Mesodermal cell (in vitro differentiated cells): ENCODE measurements around the gene LAPTM4A.

Experiments used
- H3K27ac ChIP-seq: 2 replicates; pipeline ENCODE4 v1.7.0; 2013; ENCODE audit warnings: mild to moderate bottlenecking, low read depth, low read length, moderate library complexity; ENCODE audit not compliant: severe bottlenecking
- H3K36me3 ChIP-seq: 2 replicates; pipeline ENCODE4 v1.7.1; 2013; ENCODE audit warnings: mild to moderate bottlenecking, low read length, moderate library complexity; ENCODE audit not compliant: control insufficient read depth, insufficient read depth
- H3K4me1 ChIP-seq: one replicate; pipeline ENCODE4 v1.7.1; 2013; ENCODE audit warnings: mild to moderate bottlenecking, low read length; ENCODE audit not compliant: insufficient read depth, control insufficient read depth, poor library complexity, severe bottlenecking
- H3K4me3 ChIP-seq: 2 replicates; pipeline ENCODE4 v1.7.0; 2013; ENCODE audit warnings: low read length, control low read depth, mild to moderate bottlenecking; ENCODE audit not compliant: insufficient read depth, poor library complexity, severe bottlenecking; ENCODE audit errors: extremely low read depth
- H3K9me3 ChIP-seq: 2 replicates; pipeline ENCODE4 v1.7.1; 2013; ENCODE audit warnings: mild to moderate bottlenecking, low read length, moderate library complexity; ENCODE audit not compliant: control insufficient read depth
- WGBS, 2 experiments: methylation state at CpG; one replicate each; pipeline ENCODE4 v1.1.5; 2013; ENCODE audit warnings: missing lambda C conversion rate in 2 of 2; ENCODE audit not compliant: insufficient coverage in 2 of 2; 5-methylcytosine and 5-hydroxymethylcytosine counted together

LAPTM4A gene

DNA sequence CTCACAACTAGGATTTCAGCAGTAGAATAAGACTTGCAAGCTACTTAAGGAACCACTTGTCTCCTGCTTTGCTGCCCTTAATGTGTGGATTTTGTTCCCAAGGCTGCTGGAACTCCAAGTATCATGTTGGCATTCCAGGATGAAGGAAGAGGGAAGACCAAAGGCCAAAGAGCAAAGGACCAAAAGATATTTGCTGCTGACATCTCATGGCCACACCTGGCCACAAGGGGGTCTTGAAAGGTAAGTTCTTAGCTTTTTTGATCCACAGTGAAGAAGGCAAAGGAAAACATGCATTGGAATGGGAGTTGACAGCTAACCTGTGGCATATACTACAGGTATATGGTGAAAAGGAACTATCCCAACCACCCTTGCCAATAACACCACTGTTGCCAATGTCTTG lies 35.1 kb downstream of the LAPTM4A start:
- no peak overlapping the region for H3K4me3 ChIP-seq
- peaks cover 13% of the 10 kb centered on the region for H3K9me3 ChIP-seq
- H3K4me1 ChIP-seq, result peaks cover 11% of the 10 kb centered on the region
- no peaks in the 10 kb centered on the region for H3K36me3 ChIP-seq
- no peak overlapping the region for H3K27ac ChIP-seq

DNA sequence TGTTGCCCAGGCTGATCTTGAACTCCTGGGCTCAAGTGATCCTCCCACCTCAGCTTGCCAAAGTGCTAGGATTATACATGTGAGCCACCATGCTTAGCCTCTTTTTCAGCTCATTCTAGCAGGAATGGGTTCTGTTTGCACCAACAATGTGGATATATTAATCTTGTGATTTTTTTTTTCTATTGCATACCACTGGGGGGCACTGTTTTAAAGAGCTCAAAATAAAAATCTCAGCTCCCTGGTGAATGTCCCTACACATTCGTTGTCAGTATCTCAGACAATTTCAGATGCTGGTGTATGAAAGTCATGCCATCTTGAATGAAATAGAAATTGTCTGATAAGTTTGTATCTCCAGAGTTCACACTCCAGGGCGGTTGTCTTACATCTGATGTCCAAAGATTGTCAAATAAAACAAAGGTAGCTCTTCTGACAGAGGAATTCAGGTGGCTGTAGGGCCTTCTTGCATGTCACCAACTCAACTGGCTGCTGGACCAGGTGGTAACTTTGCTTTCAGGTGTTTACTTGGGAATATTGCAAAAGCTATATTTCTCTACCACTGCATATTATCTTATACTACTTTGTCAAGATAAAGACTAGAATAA lies 35.8 kb downstream of the LAPTM4A start:
- Histone ChIP-seq H3K36me3 (no peaks in the 10 kb centered on the region), H3K9me3 (peaks cover 5% of the 10 kb centered on the region), H3K4me3 (no peak overlapping the region), H3K27ac (no peak overlapping the region), H3K4me1 (peaks cover 11% of the 10 kb centered on the region)
- 14 to 43% methylated on average over 1 to 2 of the region's 2 CpGs for WGBS, 2 experiments

DNA sequence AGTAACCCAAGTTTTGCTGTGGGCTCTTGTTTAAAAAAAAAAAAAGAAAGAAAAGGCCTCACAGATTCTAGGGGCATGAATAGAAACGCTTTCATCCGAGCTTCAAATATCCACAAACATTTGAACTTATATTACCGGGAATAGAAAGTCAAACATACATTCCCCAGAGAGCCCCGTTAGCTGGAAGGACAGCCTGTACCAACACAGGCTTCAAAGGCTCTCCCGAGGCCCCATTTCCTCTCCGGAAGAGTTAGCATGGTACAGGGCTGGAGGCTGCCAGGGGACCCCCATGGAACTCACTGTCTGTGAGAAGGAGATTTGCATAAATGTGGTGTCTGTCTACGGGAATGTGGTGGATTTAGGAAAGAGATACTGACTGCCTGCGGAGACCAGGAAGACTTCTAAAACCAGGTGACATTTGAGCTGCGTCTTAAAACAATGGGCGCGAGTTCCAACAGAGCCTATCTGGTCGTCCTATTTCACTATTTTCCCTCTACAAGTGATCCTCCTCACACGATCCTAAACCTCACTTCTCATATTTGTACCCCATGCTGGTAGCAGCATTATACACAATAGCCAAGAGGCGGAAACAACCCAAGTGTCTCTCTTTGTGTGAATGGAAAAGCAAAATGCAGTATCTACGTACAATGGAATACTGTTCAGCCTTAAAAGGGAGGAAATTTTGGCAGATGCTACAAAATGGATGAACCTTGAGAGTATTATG lies 38.1 kb downstream of the LAPTM4A start:
- H3K4me3 ChIP-seq, result peak overlapping the region; percentile 44
- no peaks in the 10 kb centered on the region for H3K9me3 ChIP-seq
- H3K36me3 ChIP-seq, result no peaks in the 10 kb centered on the region
- H3K4me1 ChIP-seq, result peaks cover 11% of the 10 kb centered on the region
- WGBS, 2 experiments, result 40 to 44% methylated on average over 13 to 14 of the region's 15 CpGs
- H3K27ac ChIP-seq, result peak overlapping the region; percentile 72

DNA sequence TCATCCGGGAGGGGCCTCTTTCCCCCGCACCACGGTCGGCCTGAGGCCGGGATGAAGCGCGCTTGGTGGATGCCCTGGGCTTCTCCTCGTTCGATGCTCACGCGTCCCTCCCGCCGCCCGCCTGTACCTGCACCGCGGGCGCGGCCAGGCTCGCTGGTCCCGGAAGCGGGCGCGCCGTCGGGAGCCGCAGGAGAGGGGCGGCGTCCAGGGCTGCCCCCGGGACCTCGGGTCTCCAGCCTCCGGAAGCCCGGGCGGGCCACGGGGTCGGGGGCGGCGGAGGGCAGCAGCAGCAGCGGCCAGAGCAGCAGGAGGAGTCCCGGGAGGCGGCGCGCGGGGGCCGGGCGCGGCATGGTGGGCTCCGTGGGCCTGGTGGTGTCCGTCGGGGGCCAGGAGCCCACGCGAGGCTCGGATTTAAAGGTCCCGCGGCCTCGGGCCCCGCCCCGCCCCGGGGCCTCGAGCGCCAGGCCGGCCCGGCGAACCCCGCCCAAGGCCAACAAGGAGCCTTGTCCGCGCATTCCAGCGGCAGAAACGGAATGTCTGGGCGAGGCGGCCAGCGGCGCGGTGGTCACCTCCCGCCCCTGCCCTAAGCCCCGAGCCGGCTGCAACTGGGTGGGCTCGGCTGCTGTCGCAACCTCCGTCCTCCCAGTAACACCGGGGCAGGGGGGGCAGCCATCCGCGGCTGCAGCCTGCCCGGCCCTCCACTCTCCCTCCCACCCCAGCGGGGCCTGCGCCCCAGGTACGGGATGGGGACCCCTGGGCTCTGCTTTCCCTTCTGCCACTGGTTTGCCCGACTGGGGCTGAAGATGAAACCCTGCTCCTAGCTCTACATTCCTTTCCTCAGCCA lies 38.9 kb downstream of the LAPTM4A start, which contains the start of gene MATN3:
MATN3 (minus strand) TSS at position 387 of the 844 bp plus-strand sequence; CDS start at position 350, 37 bp downstream.
- Histone ChIP-seq H3K36me3 (no peaks in the 10 kb centered on the region), H3K4me1 (peaks cover 11% of the 10 kb centered on the region), H3K9me3 (no peaks in the 10 kb centered on the region), H3K27ac (peak within 1 kb of the TSS; percentile 72), H3K4me3 (peak within 1 kb of the TSS; percentile 44)
- WGBS, 2 experiments, result 1 to 2% methylated on average over 39 to 55 of the region's 87 CpGs

DNA sequence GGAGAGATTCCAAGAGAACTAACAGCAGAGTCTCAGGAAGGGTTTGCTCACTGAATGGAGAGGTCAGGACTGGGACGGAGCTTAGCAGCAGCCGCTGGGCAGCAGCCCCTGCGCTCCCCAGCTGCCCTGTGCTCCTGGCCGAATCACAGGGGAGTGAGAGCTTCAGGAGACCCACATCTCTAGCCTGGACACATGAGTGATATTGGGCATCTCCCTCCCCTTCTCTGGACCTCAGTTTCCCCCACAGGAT lies 39.5 kb downstream of the LAPTM4A start:
- 54 to 57% methylated on average over 4 of the region's 4 CpGs for WGBS, 2 experiments
- peak overlapping the region; percentile 16 for H3K27ac ChIP-seq

DNA sequence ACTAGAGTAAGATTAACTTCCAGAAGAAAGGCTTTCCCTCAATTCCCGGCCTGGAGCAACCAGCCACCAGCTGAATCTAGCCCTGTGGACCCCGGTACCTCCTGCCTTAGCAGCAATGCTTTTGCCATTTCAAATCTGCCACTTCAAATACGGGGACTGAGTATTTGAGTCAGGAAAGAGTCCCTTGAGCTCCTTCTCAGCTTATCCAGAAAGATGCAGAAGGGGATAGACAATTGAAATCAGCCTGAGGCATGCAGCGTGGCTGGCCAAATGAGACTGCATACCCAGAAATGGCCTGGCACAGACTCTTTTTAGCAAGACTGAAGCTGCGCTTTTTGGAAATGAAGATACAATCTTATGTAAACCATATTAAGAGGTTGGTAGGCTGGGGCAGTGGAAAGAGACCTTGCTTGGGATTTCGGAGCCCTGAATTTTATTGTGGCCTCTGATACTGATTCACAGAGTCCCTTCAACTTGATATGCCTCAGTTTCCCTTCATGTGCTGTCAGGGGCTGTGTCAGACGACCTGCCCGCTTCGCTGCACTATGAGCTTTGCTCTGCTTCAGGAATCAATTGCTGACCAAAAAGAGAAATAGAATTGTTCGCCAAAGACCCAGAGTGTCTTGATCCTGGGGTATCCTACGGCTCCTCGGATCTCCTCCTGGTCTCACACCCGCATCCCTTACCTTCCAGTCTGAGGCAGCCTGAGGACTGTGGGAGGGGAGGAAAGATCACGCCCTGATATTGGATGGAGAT lies 40.0 kb downstream of the LAPTM4A start:
- H3K4me3 ChIP-seq, result peak overlapping the region; percentile 44
- H3K27ac ChIP-seq, result no peak overlapping the region

More for the DNA sequence above, 39.5 kb downstream of the LAPTM4A start:
- Histone ChIP-seq H3K9me3 (no peaks in the 10 kb centered on the region), H3K36me3 (no peaks in the 10 kb centered on the region), H3K4me3 (peak overlapping the region; percentile 44), H3K4me1 (peaks cover 11% of the 10 kb centered on the region)

DNA sequence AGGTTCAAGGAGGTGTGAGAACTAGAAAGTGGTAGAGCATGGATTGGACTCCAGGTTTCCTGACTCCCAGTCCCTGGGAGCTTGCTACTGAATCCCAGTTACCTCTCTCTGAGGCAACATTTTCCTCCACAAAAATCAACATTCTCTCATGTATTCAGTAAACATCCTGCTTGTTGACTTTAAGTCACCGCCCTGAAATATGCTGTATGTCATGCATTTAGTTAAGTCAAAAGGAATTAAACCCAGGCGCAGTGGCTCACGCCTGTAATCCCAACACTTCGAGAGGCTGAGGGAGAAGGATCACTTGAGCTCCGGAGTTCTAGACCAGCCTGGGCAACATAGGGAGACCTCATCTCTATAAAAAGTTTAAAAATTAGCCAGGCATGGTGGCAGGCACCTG lies 42.7 kb downstream of the LAPTM4A start:
- Histone ChIP-seq H3K4me3 (no peak overlapping the region), H3K9me3 (no peaks in the 10 kb centered on the region), H3K27ac (no peak overlapping the region), H3K4me1 (peaks cover 10% of the 10 kb centered on the region), H3K36me3 (peaks cover 5% of the 10 kb centered on the region)
- WGBS, 2 experiments, result 89 to 98% methylated on average over 4 to 5 of the region's 5 CpGs

More for the DNA sequence above, 40.0 kb downstream of the LAPTM4A start:
- no peaks in the 10 kb centered on the region for H3K36me3 ChIP-seq
- WGBS, 2 experiments, result 83 to 92% methylated on average over 10 to 11 of the region's 14 CpGs
- H3K4me1 ChIP-seq, result peaks cover 11% of the 10 kb centered on the region
- no peaks in the 10 kb centered on the region for H3K9me3 ChIP-seq

DNA sequence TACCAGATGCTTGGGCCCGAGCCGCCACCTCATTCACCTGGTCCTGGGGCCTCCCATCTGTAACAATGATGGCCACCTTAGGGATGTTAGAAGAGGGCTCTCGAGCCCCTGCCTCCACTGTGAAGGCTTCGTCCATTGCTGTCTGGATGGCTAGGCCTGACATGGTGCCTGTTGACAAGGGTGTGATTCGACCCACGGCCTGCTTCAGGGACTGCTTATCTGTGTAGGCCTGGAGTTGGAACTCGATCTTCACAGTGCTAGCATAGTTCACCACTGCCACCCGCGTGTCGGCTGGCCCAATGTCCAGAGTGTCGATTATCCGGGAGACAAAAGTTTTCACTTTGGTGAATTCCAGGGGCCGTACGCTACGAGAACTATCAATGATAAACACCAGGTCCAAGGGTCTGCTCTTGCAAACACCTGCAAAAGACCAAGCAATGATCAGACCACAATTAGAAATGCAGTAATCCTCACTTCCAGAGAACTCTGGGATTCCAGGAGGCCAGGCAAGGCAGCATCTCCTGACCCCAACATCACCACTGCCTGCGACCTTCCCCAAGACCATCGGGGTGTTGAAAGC lies 45.4 kb downstream of the LAPTM4A start:
- H3K9me3 ChIP-seq, result no peaks in the 10 kb centered on the region
- WGBS, 2 experiments, result 90 to 91% methylated on average over 16 to 17 of the region's 17 CpGs
- no peaks in the 10 kb centered on the region for H3K4me1 ChIP-seq
- H3K36me3 ChIP-seq, result peaks cover 5% of the 10 kb centered on the region
- no peak overlapping the region for H3K4me3 ChIP-seq
- no peak overlapping the region for H3K27ac ChIP-seq

DNA sequence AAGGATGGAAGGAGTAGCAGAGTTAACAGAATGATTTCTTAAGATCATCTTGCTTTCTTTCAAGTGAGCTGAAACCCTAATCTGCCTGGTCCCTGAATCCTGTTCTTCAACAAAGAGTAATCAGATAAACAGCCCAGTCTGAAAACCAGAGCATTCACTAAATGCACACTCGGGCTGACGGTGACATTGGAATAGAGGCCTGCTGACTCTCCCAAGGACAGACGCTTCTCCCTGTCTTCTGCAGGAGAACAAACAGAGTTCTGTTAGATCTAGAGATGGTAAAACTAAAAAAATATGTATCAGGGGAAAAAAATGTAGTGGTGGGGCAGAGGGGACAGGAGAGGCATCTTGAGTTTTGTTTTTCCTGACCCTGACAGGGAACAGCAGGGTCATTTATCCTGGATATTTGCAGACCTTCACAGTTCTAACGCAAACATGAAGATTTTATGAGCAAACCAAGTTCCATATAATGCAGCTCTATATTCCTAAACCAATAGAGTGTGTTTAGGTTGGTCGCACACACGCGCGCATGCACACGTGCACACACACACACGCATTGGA lies 46.3 kb downstream of the LAPTM4A start:
- H3K27ac ChIP-seq, result no peak overlapping the region
- peaks cover 5% of the 10 kb centered on the region for H3K36me3 ChIP-seq
- H3K4me3 ChIP-seq, result no peak overlapping the region
- no peaks in the 10 kb centered on the region for H3K9me3 ChIP-seq
- 85 to 88% methylated on average over 3 to 6 of the region's 10 CpGs for WGBS, 2 experiments
- H3K4me1 ChIP-seq, result no peaks in the 10 kb centered on the region

DNA sequence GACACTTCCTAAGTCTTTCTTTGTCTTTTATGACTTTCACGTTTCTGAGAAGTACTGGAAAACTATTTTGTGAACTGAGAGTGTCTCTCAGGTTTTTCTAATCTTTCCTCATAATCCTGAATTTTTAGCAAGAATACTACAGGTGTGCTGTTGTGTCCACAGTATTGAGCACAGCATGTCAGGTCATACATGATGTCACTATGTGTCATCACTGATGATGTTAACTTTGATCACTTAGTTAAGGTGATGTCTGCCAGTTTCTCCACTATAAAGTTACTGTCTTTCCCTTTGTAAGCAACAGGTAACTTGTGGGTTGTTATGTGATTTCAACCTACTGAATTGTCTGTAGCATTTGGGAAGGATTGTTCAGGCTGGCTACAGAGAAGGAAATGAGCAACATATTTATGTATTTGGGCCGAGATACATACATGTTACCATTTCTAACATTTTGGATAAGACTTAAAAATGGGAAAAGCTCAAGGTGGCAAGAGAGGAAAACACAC lies 50.0 kb downstream of the LAPTM4A start:
- H3K9me3 ChIP-seq, result no peaks in the 10 kb centered on the region
- H3K27ac ChIP-seq, result no peak overlapping the region
- no peak overlapping the region for H3K4me3 ChIP-seq
- peaks cover 5% of the 10 kb centered on the region for H3K36me3 ChIP-seq
- WGBS, 2 experiments, result no CpG with 5 or more reads among the region's 2 CpGs
- H3K4me1 ChIP-seq, result no peaks in the 10 kb centered on the region
